Activated T-helper 1 cell treated with anti-CD3 and anti-CD28 coated beads, Interleukin-12 subunit alpha, Interleukin-12 subunit beta, Interleukin-2, Interleukin-4 antibody, amounts not matched to agents 30 ng/mL and 10 ng/mL and 1 ng/mL, durations not matched to agents 14 hours and 24 hours and 36 hours (primary cell): Measurements from ENCODE around the gene CFAP20. TPM values are rescaled to one million over a fixed set of nuclear protein-coding genes. Genes with fewer than 3 reads are reported as not detected.

ENCODE experiments used
- DNase-seq: peaks from one replicate; pipeline ENCODE4 v3.0.0; 2021; ENCODE audit warnings: low spot score
- H3K27ac Mint-ChIP-seq: one replicate; pipeline ENCODE4 v1.8.0; 2021; ENCODE audit warnings: mild to moderate bottlenecking, mixed read lengths
- H3K27me3 Mint-ChIP-seq: one replicate; pipeline ENCODE4 v1.8.0; 2022; ENCODE audit warnings: mild to moderate bottlenecking, moderate library complexity, mixed read lengths; ENCODE audit not compliant: insufficient read depth
- H3K36me3 Mint-ChIP-seq: one replicate; pipeline ENCODE4 v1.8.0; 2021; ENCODE audit warnings: low read depth, mixed read lengths
- H3K4me1 Mint-ChIP-seq: one replicate; pipeline ENCODE4 v1.8.0; 2021; ENCODE audit warnings: low read depth, mixed read lengths
- H3K4me3 Mint-ChIP-seq: one replicate; pipeline ENCODE4 v1.8.0; 2021; ENCODE audit warnings: mild to moderate bottlenecking, moderate library complexity, mixed read lengths
- H3K9me3 Mint-ChIP-seq: one replicate; pipeline ENCODE4 v1.8.0; 2021; ENCODE audit warnings: mixed read lengths
- intact Hi-C: fragments of 100-400 bp; cut with micrococcal nuclease; formaldehyde crosslinking; loops from one replicate; pipeline ENCODE4 v1.15.1; 2024
- total RNA-seq: library from RNA; stranded (reverse); gene quantifications from 2 replicates; pipeline ENCODE4 v1.2.3, GENCODE V29; 2022

The CFAP20 gene
- total RNA-seq, 1 donor from 2014 or later: 64.9 TPM

DNA sequence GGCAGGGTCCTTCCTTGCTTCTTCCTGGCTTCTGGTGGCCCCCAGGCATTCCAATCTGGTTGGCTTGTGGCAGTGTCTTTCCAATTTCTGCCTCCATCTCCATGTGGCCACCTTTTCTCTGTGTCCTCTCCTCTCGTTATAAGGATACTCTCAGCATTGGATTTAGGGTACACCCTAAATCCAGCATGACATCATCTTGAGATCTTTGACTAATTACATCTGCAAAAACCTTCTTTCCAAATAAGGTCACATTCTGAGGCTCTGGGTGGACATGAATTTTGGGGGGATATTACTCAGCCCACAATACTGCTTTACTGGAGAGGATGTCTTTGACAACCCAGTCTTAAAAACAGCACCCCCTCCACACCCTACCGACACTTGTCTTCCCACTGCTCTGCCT, 18.9 kb upstream of the CFAP20 start:
- DNase-seq: no peak
- H3K9me3 Mint-ChIP-seq: no peaks in the 10 kb centered on the region
- peaks cover 3% of the 10 kb centered on the region for H3K27me3 Mint-ChIP-seq
- H3K4me3 Mint-ChIP-seq: no peak overlapping the region
- no peaks in the 10 kb centered on the region for H3K36me3 Mint-ChIP-seq
- H3K4me1 Mint-ChIP-seq: no peaks in the 10 kb centered on the region
- intact Hi-C loops: no loop called here
- H3K27ac Mint-ChIP-seq: no peak overlapping the region

- Mint-ChIP-seq H3K36me3 (peaks cover 2% of the 10 kb centered on the region), H3K27ac (no peak overlapping the region), H3K4me3 (no peak overlapping the region), H3K9me3 (peaks cover 22% of the 10 kb centered on the region), H3K4me1 (no peaks in the 10 kb centered on the region), H3K27me3 (peaks cover 3% of the 10 kb centered on the region)
- DNase-seq: no peak
- intact Hi-C loops: no loop called here
These were observed 9.7 kb upstream of the CFAP20 start for GRCh38 chr16:58138852-58139251.

DNA sequence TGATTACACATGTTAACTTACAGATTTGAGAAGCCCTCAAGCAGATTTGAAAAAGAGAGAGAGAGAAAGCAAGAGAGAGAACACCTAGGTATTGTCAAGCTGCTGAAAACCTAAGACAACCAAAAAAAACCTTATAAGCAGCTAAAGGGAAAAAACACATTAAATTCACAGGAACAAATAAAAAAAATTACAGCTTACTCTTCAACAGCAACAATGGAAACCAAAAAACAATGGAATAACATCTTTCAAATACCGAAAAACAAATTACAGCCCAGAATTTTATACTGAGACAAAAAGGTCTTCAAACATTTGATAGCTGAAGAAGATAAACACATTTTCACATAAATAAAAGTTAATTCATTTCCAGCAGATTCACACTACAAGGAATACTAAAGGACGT, 8.4 kb upstream of the CFAP20 start:
- H3K4me3 Mint-ChIP-seq: no peak overlapping the region
- no peak overlapping the region for H3K27ac Mint-ChIP-seq
- no peaks in the 10 kb centered on the region for H3K4me1 Mint-ChIP-seq
- peaks cover 22% of the 10 kb centered on the region for H3K9me3 Mint-ChIP-seq
- intact Hi-C loops: no loop called here
- H3K36me3 Mint-ChIP-seq: peaks cover 2% of the 10 kb centered on the region
- no peak for DNase-seq
- H3K27me3 Mint-ChIP-seq: peaks cover 3% of the 10 kb centered on the region

GRCh38 chr16:58128711-58129096, 477 bp downstream of the CFAP20 start:
- no peak for DNase-seq

DNA sequence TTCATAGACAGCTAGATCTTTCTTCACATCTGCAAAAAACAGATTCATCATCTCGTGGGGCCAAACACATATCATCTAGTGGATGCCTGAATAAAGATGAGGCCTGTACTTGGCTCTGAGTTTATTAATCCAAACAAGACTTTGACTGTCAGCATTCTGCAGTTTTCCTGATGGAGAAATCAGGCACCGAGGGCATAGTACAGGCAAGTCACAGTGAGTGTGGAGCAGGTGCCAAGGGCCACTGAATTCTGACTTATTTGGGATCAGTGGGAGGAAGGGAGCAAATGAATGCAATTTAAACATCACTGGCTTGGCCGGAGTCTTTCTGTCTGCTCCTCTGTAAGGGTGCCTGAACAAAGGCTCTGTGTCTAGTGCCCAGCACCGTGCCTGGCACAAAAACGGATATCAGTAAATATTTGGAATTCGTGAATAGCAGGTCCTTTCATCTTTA, 975 bp downstream of the CFAP20 start:
- Mint-ChIP-seq H3K9me3 (no peaks in the 10 kb centered on the region), H3K27ac (peak overlapping the region; percentile 76), H3K4me1 (peaks cover 40% of the 10 kb centered on the region), H3K27me3 (no peaks in the 10 kb centered on the region), H3K4me3 (peak overlapping the region; percentile 84), H3K36me3 (peaks cover 6% of the 10 kb centered on the region)
- intact Hi-C loops: loop anchor here (2.0 to 10.0 kb wide), 8 partner anchors 49 to 1193 kb away; partner anchors contain the start of genes CCDC102A, GINS3, GOT2 and HERPUD1
- no peak for DNase-seq

More at GRCh38 chr16:58128711-58129096, 477 bp downstream of the CFAP20 start:
- Mint-ChIP-seq H3K4me1 (peaks cover 38% of the 10 kb centered on the region), H3K27ac (peak overlapping the region; percentile 83), H3K27me3 (no peaks in the 10 kb centered on the region), H3K9me3 (no peaks in the 10 kb centered on the region), H3K36me3 (peaks cover 6% of the 10 kb centered on the region), H3K4me3 (peak overlapping the region; percentile 84)
- intact Hi-C loops: loop anchor here (1.0 to 10.0 kb wide), 16 partner anchors 49 to 1194 kb away; partner anchors contain the start of genes CCDC102A, CSNK2A2, GINS3 and GOT2

DNA sequence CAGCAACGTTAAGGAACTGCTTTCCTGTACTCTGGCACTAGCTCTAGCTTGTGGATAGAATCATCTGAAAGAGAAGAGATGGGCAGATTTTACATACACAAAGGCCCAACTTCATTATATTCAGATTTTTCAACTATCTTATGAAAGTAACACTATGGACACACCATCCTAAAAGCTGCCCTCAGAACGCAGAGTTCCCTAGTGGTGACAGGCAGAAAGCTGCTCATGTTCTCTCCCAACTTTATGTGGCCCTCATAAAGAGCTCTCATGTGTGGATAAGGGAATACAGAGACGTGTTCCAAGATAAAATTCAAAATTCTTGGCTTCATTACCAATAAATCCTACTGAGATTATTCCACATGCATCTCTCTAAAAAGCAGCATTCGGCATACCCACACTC, 1.5 kb downstream of the CFAP20 start:
- Mint-ChIP-seq H3K27me3 (no peaks in the 10 kb centered on the region), H3K27ac (peak overlapping the region; percentile 16), H3K4me1 (peaks cover 43% of the 10 kb centered on the region), H3K36me3 (peaks cover 6% of the 10 kb centered on the region), H3K4me3 (peak overlapping the region; percentile 84), H3K9me3 (no peaks in the 10 kb centered on the region)
- DNase-seq: no peak
- intact Hi-C loops: loop anchor here (1.0 to 10.0 kb wide), 9 partner anchors 50 to 1193 kb away; partner anchors contain the start of genes CCDC102A, GINS3, GOT2 and HERPUD1

DNA sequence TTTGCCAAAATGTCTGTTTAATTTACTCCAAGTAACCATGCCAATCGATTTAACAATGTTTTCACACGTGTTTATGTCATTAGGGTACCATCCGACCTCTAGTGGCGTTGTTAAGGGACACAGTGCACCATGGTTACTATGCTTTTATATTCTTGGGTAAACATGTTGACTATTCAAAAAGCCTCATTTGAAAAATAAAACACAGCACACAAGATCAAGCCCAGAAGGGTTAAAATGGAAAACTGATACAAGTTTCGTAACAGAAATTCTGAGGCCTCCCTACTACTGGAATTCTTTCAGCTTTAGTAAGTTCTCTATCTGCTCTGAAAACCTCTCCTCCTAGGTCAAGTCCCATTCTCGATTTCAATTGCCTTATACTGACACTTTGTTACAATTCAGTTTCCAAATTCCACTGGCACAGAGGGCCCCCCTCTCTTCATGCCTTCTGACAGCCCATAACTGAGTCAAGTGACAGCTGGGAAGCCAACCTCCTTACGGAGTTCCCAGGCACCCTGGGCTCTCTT, 2.1 kb downstream of the CFAP20 start:
- no peak for DNase-seq
- H3K36me3 Mint-ChIP-seq: peaks cover 6% of the 10 kb centered on the region
- H3K27me3 Mint-ChIP-seq: no peaks in the 10 kb centered on the region
- H3K27ac Mint-ChIP-seq: peak overlapping the region; percentile 76
- no peaks in the 10 kb centered on the region for H3K9me3 Mint-ChIP-seq
- H3K4me1 Mint-ChIP-seq: peaks cover 45% of the 10 kb centered on the region
- intact Hi-C loops: loop anchor here (1.0 to 10.0 kb wide), 8 partner anchors 50 to 1192 kb away; partner anchors contain the start of genes CCDC102A, GOT2 and HERPUD1
- peak overlapping the region; percentile 84 for H3K4me3 Mint-ChIP-seq

GRCh38 chr16:58126451-58126961, 2.7 kb downstream of the CFAP20 start:
- no peak for DNase-seq
- Mint-ChIP-seq H3K4me3 (peak overlapping the region; percentile 84), H3K36me3 (peaks cover 6% of the 10 kb centered on the region), H3K27me3 (no peaks in the 10 kb centered on the region), H3K9me3 (no peaks in the 10 kb centered on the region), H3K27ac (peak overlapping the region; percentile 76), H3K4me1 (peaks cover 49% of the 10 kb centered on the region)
- intact Hi-C loops: loop anchor here (5.0 to 10.0 kb wide), 7 partner anchors 51 to 1192 kb away; partner anchors contain the start of genes CCDC102A, GOT2 and HERPUD1

DNA sequence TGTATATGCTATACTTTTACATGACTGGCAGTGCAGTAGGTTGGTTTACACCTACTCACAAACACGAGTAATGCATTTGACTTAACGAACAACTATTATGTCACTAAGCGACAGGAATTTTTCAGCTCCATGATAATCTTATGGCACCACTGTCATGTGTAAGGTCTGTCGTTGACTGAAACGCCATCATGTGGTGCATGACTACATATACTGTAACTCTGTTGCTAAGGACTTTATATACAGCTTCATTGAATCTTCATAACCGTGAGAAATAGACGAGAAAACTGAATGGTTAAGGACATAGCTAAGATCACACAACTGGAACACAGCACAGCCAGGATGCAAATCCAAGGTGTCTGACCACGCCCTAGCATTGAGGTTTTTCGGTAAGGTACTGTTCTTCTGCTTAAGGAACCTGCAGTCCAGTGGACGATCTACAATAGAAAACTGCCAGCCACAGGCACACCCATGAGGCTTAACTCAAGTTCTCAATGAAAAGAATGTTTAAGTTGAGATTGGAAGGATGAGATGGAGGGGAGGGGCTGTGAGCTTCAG, 3.3 kb downstream of the CFAP20 start:
- H3K4me1 Mint-ChIP-seq: peaks cover 49% of the 10 kb centered on the region
- H3K27ac Mint-ChIP-seq: no peak overlapping the region
- peak overlapping the region; percentile 1 for H3K4me3 Mint-ChIP-seq
- H3K27me3 Mint-ChIP-seq: no peaks in the 10 kb centered on the region
- intact Hi-C loops: loop anchor here (5.0 to 10.0 kb wide), 7 partner anchors 51 to 1191 kb away; partner anchors contain the start of genes CCDC102A, GOT2 and HERPUD1
- peaks cover 6% of the 10 kb centered on the region for H3K36me3 Mint-ChIP-seq
- no peak for DNase-seq
- no peaks in the 10 kb centered on the region for H3K9me3 Mint-ChIP-seq

GRCh38 chr16:58125041-58125440, 4.1 kb downstream of the CFAP20 start:
- H3K4me3 Mint-ChIP-seq: no peak overlapping the region
- H3K9me3 Mint-ChIP-seq: no peaks in the 10 kb centered on the region
- H3K27ac Mint-ChIP-seq: no peak overlapping the region
- H3K4me1 Mint-ChIP-seq: peaks cover 49% of the 10 kb centered on the region
- peaks cover 6% of the 10 kb centered on the region for H3K36me3 Mint-ChIP-seq
- H3K27me3 Mint-ChIP-seq: no peaks in the 10 kb centered on the region
- intact Hi-C loops: loop anchor here (5.0 to 10.0 kb wide), 7 partner anchors 52 to 1190 kb away; partner anchors contain the start of genes CCDC102A, GOT2 and HERPUD1
- no peak for DNase-seq

GRCh38 chr16:58124601-58124915, 4.6 kb downstream of the CFAP20 start:
- Mint-ChIP-seq H3K9me3 (no peaks in the 10 kb centered on the region), H3K27me3 (no peaks in the 10 kb centered on the region), H3K4me3 (no peak overlapping the region), H3K36me3 (peaks cover 6% of the 10 kb centered on the region), H3K4me1 (peaks cover 49% of the 10 kb centered on the region), H3K27ac (no peak overlapping the region)
- intact Hi-C loops: loop anchor here (10.0 kb wide), 1 partner anchor 1190 kb away; the partner anchor contains the start of gene HERPUD1
- DNase-seq: no peak

- no peak for DNase-seq
- Mint-ChIP-seq H3K27ac (peak overlapping the region; percentile 76), H3K4me3 (no peak overlapping the region), H3K4me1 (peaks cover 49% of the 10 kb centered on the region), H3K27me3 (no peaks in the 10 kb centered on the region), H3K9me3 (no peaks in the 10 kb centered on the region), H3K36me3 (peaks cover 6% of the 10 kb centered on the region)
- intact Hi-C loops: loop anchor here (10.0 kb wide), 1 partner anchor 1189 kb away; the partner anchor contains the start of gene HERPUD1
These were observed 5.1 kb downstream of the CFAP20 start for GRCh38 chr16:58123896-58124600.
